Calu3 (cell line): Measurements from ENCODE around the gene OOSP4B. TPM values are rescaled to one million over a fixed set of nuclear protein-coding genes. Genes with fewer than 3 reads are reported as not detected.
"Not testable (repeated sequence)": the region's sequence is repeated elsewhere in the genome, so short reads cannot be mapped to it uniquely, and the experiment has no call there.

Experiments used
- BruUV-seq: library from RNA; stranded (reverse); fragments of 400-500 nt; replicated peaks from 2 replicates; lab custom pipeline; 2021; lab: Mats Ljungman, UMichigan
- CTCF ChIA-PET: fragments of 300-600 bp; sonication (Branson Sonifier 250); formaldehyde crosslinking; loops from one replicate; lab custom pipeline; 2022; ENCODE audit warnings: antibody characterized with exemption; lab: Charles Lee
- DNase-seq: peaks from one replicate; pipeline ENCODE4 v3.0.0; 2022
- H3K27ac Mint-ChIP-seq: one replicate; pipeline ENCODE4 v1.8.0; 2022; ENCODE audit warnings: mixed read lengths; ENCODE audit not compliant: unreplicated experiment
- H3K27me3 Mint-ChIP-seq: one replicate; pipeline ENCODE4 v1.8.0; 2022; ENCODE audit warnings: mixed read lengths; ENCODE audit not compliant: unreplicated experiment
- H3K36me3 Mint-ChIP-seq: one replicate; pipeline ENCODE4 v1.8.0; 2022; ENCODE audit warnings: mild to moderate bottlenecking, moderate library complexity, mixed read lengths; ENCODE audit not compliant: insufficient read depth, unreplicated experiment
- H3K4me1 Mint-ChIP-seq: one replicate; pipeline ENCODE4 v1.8.0; 2022; ENCODE audit warnings: mild to moderate bottlenecking, low read depth, mixed read lengths; ENCODE audit not compliant: unreplicated experiment
- H3K4me3 Mint-ChIP-seq: one replicate; pipeline ENCODE4 v1.8.0; 2022; ENCODE audit warnings: mild to moderate bottlenecking, low read depth, moderate library complexity, mixed read lengths; ENCODE audit not compliant: unreplicated experiment
- H3K9me3 Mint-ChIP-seq: one replicate; pipeline ENCODE4 v1.8.0; 2022; ENCODE audit warnings: low read depth, mixed read lengths; ENCODE audit not compliant: unreplicated experiment
- intact Hi-C: fragments of 100-400 bp; cut with micrococcal nuclease; formaldehyde crosslinking; loops from one replicate; pipeline ENCODE4 v1.10.0; 2022; ENCODE audit not compliant: unreplicated experiment
- total RNA-seq: library from RNA; stranded (reverse); gene quantifications from 2 replicates; pipeline ENCODE4 v1.2.3, GENCODE V29; 2022
- TF ChIP-seq, protein P1 (sequence below): fragments of 200-600 bp; IDR thresholded peaks from one replicate; pipeline ENCODE4 v1.8.0; 2022; ENCODE audit warnings: antibody characterized with exemption; ENCODE audit not compliant: unreplicated experiment

OOSP4B gene
- total RNA-seq, 1 experiment from 2014 or later: not detected

DNA sequence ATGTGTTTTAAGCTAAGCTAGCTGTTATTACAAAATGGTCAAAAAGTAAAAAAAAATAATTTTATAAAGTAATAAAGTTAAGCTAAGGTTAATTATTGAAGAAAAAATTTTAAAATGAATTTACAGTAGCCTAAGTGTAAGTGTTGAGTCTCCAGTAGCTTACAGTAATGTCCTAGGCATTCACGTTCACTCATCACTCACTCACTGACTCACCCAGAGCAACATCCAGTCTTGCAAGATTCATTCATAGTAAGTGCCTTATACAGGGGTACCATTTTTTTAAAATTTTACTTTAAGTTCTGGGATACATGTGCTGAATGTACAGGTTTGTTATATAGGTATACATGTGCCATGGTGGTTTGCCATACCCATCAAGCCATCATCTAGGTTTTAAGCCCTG is 11.6 kb upstream of the OOSP4B start:
- Mint-ChIP-seq H3K9me3 (peaks cover 2% of the 10 kb centered on the region), H3K4me3 (no peak overlapping the region), H3K27ac (no peak overlapping the region), H3K36me3 (no peaks in the 10 kb centered on the region), H3K27me3 (no peaks in the 10 kb centered on the region), H3K4me1 (no peaks in the 10 kb centered on the region)
- BruUV-seq: no TSS peak
- TF ChIP-seq, protein P1, sequence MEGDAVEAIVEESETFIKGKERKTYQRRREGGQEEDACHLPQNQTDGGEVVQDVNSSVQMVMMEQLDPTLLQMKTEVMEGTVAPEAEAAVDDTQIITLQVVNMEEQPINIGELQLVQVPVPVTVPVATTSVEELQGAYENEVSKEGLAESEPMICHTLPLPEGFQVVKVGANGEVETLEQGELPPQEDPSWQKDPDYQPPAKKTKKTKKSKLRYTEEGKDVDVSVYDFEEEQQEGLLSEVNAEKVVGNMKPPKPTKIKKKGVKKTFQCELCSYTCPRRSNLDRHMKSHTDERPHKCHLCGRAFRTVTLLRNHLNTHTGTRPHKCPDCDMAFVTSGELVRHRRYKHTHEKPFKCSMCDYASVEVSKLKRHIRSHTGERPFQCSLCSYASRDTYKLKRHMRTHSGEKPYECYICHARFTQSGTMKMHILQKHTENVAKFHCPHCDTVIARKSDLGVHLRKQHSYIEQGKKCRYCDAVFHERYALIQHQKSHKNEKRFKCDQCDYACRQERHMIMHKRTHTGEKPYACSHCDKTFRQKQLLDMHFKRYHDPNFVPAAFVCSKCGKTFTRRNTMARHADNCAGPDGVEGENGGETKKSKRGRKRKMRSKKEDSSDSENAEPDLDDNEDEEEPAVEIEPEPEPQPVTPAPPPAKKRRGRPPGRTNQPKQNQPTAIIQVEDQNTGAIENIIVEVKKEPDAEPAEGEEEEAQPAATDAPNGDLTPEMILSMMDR: no peak
- no peak for DNase-seq
- CTCF ChIA-PET: no interaction called here
- intact Hi-C loops: no loop called here

DNA sequence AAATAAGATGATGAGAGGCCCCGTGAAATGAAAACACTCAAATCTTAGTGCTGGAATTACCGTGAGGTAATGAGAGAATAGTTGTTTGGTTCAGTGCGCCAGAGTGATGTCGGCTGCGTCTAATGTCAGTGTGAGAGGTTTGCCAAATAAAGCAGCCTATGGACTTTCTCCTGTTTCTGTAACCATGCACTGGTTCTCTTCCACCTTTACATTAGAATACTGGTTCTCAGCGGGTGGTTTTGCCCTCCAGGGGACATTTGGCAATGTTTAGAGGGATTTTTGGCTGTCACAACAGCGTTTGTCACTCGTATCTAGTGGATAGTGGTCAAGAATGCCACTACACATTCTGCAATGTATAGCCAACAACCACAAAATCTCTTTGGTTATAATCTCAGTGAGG is 1.1 kb downstream of the OOSP4B start:
- DNase-seq: no peak
- BruUV-seq: no TSS peak
- Mint-ChIP-seq H3K27ac (no peak overlapping the region), H3K9me3 (peaks cover 3% of the 10 kb centered on the region), H3K4me1 (peaks cover 8% of the 10 kb centered on the region), H3K27me3 (no peaks in the 10 kb centered on the region), H3K4me3 (no peak overlapping the region), H3K36me3 (no peaks in the 10 kb centered on the region)
- intact Hi-C loops: no loop called here
- TF ChIP-seq, protein P1: no peak
- CTCF ChIA-PET: no interaction called here

- H3K36me3 Mint-ChIP-seq, CTCF ChIA-PET, H3K27me3 Mint-ChIP-seq, BruUV-seq, intact Hi-C loops, H3K27ac Mint-ChIP-seq, H3K9me3 Mint-ChIP-seq, DNase-seq, H3K4me3 Mint-ChIP-seq, H3K4me1 Mint-ChIP-seq: not testable (repeated sequence)
Observed at GRCh38 chr11:60020376-60020775, 3.4 kb downstream of the OOSP4B start.

GRCh38 chr11:60029015-60029632 is 12.1 kb downstream of the OOSP4B start:
- intact Hi-C loops: no loop called here
- H3K27me3 Mint-ChIP-seq: no peaks in the 10 kb centered on the region
- no peaks in the 10 kb centered on the region for H3K9me3 Mint-ChIP-seq
- H3K36me3 Mint-ChIP-seq: no peaks in the 10 kb centered on the region
- no peak overlapping the region for H3K4me3 Mint-ChIP-seq
- no peak for DNase-seq
- H3K4me1 Mint-ChIP-seq: no peaks in the 10 kb centered on the region
- CTCF ChIA-PET: no interaction called here
- no TSS peak for BruUV-seq
- H3K27ac Mint-ChIP-seq: no peak overlapping the region
- TF ChIP-seq, protein P1: no peak

DNA sequence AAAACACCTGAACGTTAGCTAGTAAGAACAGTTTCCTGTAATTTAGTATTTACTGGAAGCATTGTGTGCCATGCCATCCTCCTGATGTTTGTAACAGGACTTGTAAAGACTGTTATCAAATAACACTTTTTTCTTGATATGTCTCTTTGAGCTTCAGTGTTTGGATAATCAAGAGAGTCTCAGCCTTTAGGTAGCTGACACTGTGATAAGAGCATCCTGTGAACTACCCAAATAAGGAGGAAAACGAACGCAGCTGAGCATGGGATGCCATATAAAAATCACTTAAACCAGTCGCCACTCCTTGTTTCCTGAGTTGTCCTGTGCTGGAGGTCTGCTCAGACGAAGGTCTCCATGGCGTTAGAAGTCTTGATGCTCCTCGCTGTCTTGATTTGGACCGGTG is 23.1 kb downstream of the OOSP4B start, which contains the start of gene OOSP2:
Gene OOSP2 (plus strand): TSS at position 301 of the 400 bp plus-strand sequence. CDS start 51 bp downstream, at position 352.
- intact Hi-C loops: no loop called here
- CTCF ChIA-PET: no interaction called here
- Mint-ChIP-seq H3K27me3 (no peaks in the 10 kb centered on the region), H3K27ac (no peak within 1 kb of the TSS), H3K9me3 (no peaks in the 10 kb centered on the region), H3K4me1 (no peaks in the 10 kb centered on the region), H3K36me3 (no peaks in the 10 kb centered on the region), H3K4me3 (no peak within 1 kb of the TSS)
- no TSS peak for BruUV-seq
- TF ChIP-seq, protein P1: no peak
- DNase-seq: no peak

DNA sequence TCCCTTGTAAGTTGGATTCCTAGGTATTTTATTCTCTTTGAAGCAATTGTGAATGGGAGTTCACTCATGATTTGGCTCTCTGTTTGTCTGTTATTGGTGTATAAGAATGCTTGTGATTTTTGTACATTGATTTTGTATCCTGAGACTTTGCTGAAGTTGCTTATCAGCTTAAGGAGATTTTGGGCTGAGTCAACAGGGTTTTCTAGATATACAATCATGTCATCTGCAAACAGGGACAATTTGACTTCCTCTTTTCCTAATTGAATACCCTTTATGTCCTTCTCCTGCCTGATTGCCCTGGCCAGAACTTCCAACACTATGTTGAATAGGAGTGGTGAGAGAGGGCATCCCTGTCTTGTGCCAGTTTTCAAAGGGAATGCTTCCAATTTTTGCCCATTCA is 33.4 kb downstream of the OOSP4B start:
- H3K27ac Mint-ChIP-seq, H3K9me3 Mint-ChIP-seq, DNase-seq, CTCF ChIA-PET, H3K4me3 Mint-ChIP-seq, intact Hi-C loops, H3K27me3 Mint-ChIP-seq, H3K4me1 Mint-ChIP-seq, H3K36me3 Mint-ChIP-seq, BruUV-seq: not testable (repeated sequence)

DNA sequence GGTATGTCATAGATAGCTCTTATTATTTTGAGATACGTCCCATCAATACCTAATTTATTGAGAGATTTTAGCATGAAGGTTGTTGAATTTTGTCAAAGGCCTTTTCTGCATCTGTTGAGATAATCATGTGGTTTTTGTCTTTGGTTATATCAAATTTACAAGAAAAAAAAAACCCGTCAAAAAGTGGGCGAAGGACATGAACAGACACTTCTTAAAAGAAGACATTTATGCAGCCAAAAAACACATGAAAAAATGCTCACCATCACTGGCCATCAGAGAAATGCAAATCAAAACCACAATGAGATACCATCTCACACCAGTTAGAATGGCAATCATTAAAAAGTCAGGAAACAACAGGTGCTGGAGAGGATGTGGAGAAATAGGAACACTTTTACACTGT is 33.9 kb downstream of the OOSP4B start:
- DNase-seq, BruUV-seq, H3K9me3 Mint-ChIP-seq, H3K36me3 Mint-ChIP-seq, H3K4me1 Mint-ChIP-seq, H3K27me3 Mint-ChIP-seq, intact Hi-C loops, CTCF ChIA-PET, H3K4me3 Mint-ChIP-seq, H3K27ac Mint-ChIP-seq: not testable (repeated sequence)
